DMS114 treated with DMSO at 0.1 percent for 48 hours (cell line): Measurements from ENCODE around the gene MICALL1.

Experiments
- DNase-seq: peaks from one replicate; lab custom pipeline; 2025; ENCODE audit not compliant: unreplicated experiment; lab: John Stamatoyannopoulos, UW

MICALL1 gene

GRCh38 chr22:37906364-37907008, 389 bp downstream of the MICALL1 start:
- no peak for DNase-seq

GRCh38 chr22:37907036-37907954, 1.2 kb downstream of the MICALL1 start:
- no peak for DNase-seq

- DNase-seq, result no peak
Measured at GRCh38 chr22:37909766-37910165, 3.7 kb downstream of the MICALL1 start.

GRCh38 chr22:37910890-37911672, 5.0 kb downstream of the MICALL1 start:
- no peak for DNase-seq

GRCh38 chr22:37911697-37912096, 5.6 kb downstream of the MICALL1 start:
- no peak for DNase-seq

GRCh38 chr22:37912171-37912570, 6.1 kb downstream of the MICALL1 start:
- DNase-seq, result no peak

- no peak for DNase-seq
Measured at GRCh38 chr22:37913233-37913721, 7.2 kb downstream of the MICALL1 start.

- no peak for DNase-seq
Measured at GRCh38 chr22:37916311-37916710, 10.2 kb downstream of the MICALL1 start.

GRCh38 chr22:37917874-37918548, 11.9 kb downstream of the MICALL1 start:
- DNase-seq, result no peak

GRCh38 chr22:37918580-37919270, 12.6 kb downstream of the MICALL1 start:
- no peak for DNase-seq

- DNase-seq, result no peak
Measured at GRCh38 chr22:37920126-37920525, 14.0 kb downstream of the MICALL1 start.

- no peak for DNase-seq
Measured at GRCh38 chr22:37922191-37922590, 16.1 kb downstream of the MICALL1 start.

- no peak for DNase-seq
Measured at GRCh38 chr22:37923927-37924326, 17.8 kb downstream of the MICALL1 start.

- DNase-seq, result no peak
Measured at GRCh38 chr22:37924386-37925065, 18.4 kb downstream of the MICALL1 start.

- DNase-seq, result no peak
Measured at GRCh38 chr22:37925330-37925729, 19.2 kb downstream of the MICALL1 start.

- no peak for DNase-seq
Measured at GRCh38 chr22:37925767-37926166, 19.7 kb downstream of the MICALL1 start.

- DNase-seq, result no peak
Measured at GRCh38 chr22:37926358-37926757, 20.3 kb downstream of the MICALL1 start.

- DNase-seq, result no peak
Measured at GRCh38 chr22:37926771-37927636, 20.9 kb downstream of the MICALL1 start.

- no peak for DNase-seq
Measured at GRCh38 chr22:37927637-37927936, 21.5 kb downstream of the MICALL1 start.
